ENCODE measurements around the gene TOM1. TPM values are rescaled to one million over a fixed set of nuclear protein-coding genes. Genes with fewer than 3 reads are reported as not detected.

TOM1 gene
- total RNA-seq, 5 donors from 2014 or later (not counting 1 experiment from before 2014, with no cell fraction given), result 55.9 to 152 (median 68.3) TPM

DNA sequence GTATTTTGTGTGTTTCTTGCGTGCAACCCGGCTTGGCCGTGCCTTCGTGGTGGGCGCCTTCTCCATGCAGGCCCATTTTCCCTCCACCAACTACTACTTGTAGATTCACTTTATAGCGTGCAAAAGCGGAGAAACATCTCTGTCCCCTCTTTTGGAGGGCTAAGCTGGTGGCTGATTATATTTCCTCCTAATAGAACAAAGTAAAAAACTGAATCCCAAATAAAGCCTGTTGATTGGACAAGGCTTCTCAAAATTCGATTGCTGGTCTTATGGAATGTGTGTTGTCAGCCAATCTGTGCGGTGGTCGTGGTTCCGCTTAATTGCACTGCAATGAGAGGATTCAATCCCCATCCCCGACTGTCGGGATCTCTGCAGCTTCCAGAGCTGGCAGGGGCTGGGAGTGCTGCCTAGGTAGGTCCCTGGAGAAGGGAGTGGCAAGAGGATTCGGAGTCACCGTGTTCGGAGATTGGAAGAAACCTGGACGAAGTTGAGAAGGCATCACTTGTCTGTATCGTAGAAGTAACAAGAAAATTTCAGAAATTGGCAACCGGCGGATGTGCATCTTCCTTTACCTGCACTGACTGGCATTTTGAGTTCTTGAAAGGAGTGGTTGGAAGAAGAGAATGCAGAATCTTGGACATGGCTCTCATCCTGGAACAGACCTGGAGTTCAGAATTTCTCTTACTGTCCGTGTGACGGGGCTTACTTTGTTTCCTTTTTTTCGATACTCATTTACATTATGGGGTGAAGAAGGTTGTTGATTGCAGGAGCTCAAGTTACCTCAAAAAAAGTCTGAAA, 41.3 kb upstream of the TOM1 start:
- DNase-seq, result no peak
- Mint-ChIP-seq H3K4me1 (peaks cover 27 to 32% (median 28%) of the 10 kb centered on the region in 3 donors), H3K4me3 (peak overlapping the region; percentile 84 to 89 (median 86)), H3K36me3 (peaks cover 7% of the 10 kb centered on the region), H3K27ac (peak overlapping the region; percentile 83 to 85), H3K9me3 (no peaks in the 10 kb centered on the region), H3K27me3 (no peaks in the 10 kb centered on the region)
- Histone ChIP-seq H3K4me3 (ENCODE audit: control insufficient read depth in 1 of 2, extremely low read depth in 1 of 2, low read length in 1 of 2) (peak overlapping the region; percentile 58 to 77), H3K36me3 (ENCODE audit: control insufficient read depth in 2 of 2, extremely low read depth in 1 of 2, insufficient read depth in 1 of 2, low read length in 1 of 2) (peaks cover 2 to 7% of the 10 kb centered on the region in 2 donors), H3K27me3 (replicated peaks in 1 of 2; ENCODE audit: control insufficient read depth in 2 of 2, extremely low read depth in 1 of 2, insufficient read depth in 2 of 2, low read length in 1 of 2) (no peaks in the 10 kb centered on the region), H3K9me3 (no peaks in the 10 kb centered on the region), H3K4me1 (ENCODE audit: control insufficient read depth in 1 of 2, extremely low read depth in 1 of 2, insufficient read depth in 2 of 2, low read length in 2 of 2) (peaks cover 8 to 10% of the 10 kb centered on the region in 2 experiments), H3K27ac (ENCODE audit: low read length) (peak overlapping the region; percentile 58)
- WGBS (ENCODE audit: insufficient coverage), result 87% methylated on average over 7 of the region's 23 CpGs
- no peak for ATAC-seq (replicated peaks in 1 of 4)
- ChIA-PET POLR2A (interaction anchor here in 1 of 2 donors (1.7 kb wide), 1 partner anchor 41 kb away, joined by 9 read pairs; the partner anchor contains the start of gene TOM1), CTCF (interaction anchor here in 1 of 2 donors (0.8 to 2.2 kb wide), 5 partner anchors 27 to 72 kb away, joined by 4 to 8 read pairs (median 4); partner anchors contain the start of gene TOM1)

DNA sequence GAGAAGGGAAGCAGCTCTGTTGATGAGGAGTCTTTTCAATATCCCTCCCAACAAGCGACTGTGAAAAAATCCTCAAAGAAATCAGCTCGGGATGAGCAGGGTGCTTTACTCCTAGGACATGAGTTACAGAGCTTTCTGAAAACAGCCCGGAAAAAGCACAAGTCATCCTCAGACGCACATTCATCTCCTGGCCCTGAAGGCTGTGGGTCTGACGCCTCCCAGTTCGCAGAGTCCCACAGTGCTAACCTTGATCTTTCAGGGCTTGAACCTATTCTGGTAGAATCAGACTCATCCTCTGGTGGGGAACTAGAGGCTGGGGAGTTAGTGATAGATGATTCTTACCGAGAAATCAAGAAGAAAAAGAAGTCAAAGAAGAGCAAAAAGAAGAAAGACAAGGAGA, 34.7 kb upstream of the TOM1 start:
- Mint-ChIP-seq H3K27ac (no peak overlapping the region), H3K27me3 (no peaks in the 10 kb centered on the region), H3K36me3 (peaks cover 51% of the 10 kb centered on the region), H3K9me3 (no peaks in the 10 kb centered on the region), H3K4me3 (no peak overlapping the region), H3K4me1 (peaks cover 8 to 28% (median 16%) of the 10 kb centered on the region in 3 donors)
- Histone ChIP-seq H3K4me1 (ENCODE audit: control insufficient read depth in 1 of 2, extremely low read depth in 1 of 2, insufficient read depth in 2 of 2, low read length in 2 of 2) (no peaks in the 10 kb centered on the region), H3K4me3 (ENCODE audit: control insufficient read depth in 1 of 2, extremely low read depth in 1 of 2, low read length in 1 of 2) (no peak overlapping the region), H3K9me3 (no peaks in the 10 kb centered on the region), H3K36me3 (ENCODE audit: control insufficient read depth in 2 of 2, extremely low read depth in 1 of 2, insufficient read depth in 1 of 2, low read length in 1 of 2) (peaks cover 5 to 63% of the 10 kb centered on the region in 2 donors), H3K27me3 (replicated peaks in 1 of 2; ENCODE audit: control insufficient read depth in 2 of 2, extremely low read depth in 1 of 2, insufficient read depth in 2 of 2, low read length in 1 of 2) (no peaks in the 10 kb centered on the region), H3K27ac (ENCODE audit: low read length) (no peak overlapping the region)
- ATAC-seq (replicated peaks in 1 of 4) (no peak), DNase-seq (no peak)
- ChIA-PET POLR2A (no interaction called here), CTCF (no interaction called here)
- WGBS (ENCODE audit: insufficient coverage), result 100% methylated on average over 3 of the region's 7 CpGs

- Mint-ChIP-seq H3K4me3 (no peak overlapping the region), H3K27ac (no peak overlapping the region), H3K36me3 (peaks cover 51% of the 10 kb centered on the region), H3K9me3 (no peaks in the 10 kb centered on the region), H3K4me1 (peaks cover 8 to 28% (median 12%) of the 10 kb centered on the region in 3 donors), H3K27me3 (no peaks in the 10 kb centered on the region)
- WGBS (ENCODE audit: insufficient coverage), result 100% methylated on average over 1 of the region's 3 CpGs
- DNase-seq, result no peak
- ChIA-PET POLR2A (interaction anchor here in 1 of 2 donors (0.5 kb wide), 1 partner anchor 12 kb away, joined by 5 read pairs; no protein-coding TSS in a partner anchor), CTCF (no interaction called here)
- no peak for ATAC-seq (replicated peaks in 1 of 4)
- H3K9me3 ChIP-seq, result no peaks in the 10 kb centered on the region
- no peak overlapping the region for H3K4me3 ChIP-seq (ENCODE audit: control insufficient read depth in 1 of 2, extremely low read depth in 1 of 2, low read length in 1 of 2)
- H3K27me3 ChIP-seq (replicated peaks in 1 of 2; ENCODE audit: control insufficient read depth in 2 of 2, extremely low read depth in 1 of 2, insufficient read depth in 2 of 2, low read length in 1 of 2), result no peaks in the 10 kb centered on the region
- H3K36me3 ChIP-seq (ENCODE audit: control insufficient read depth in 2 of 2, extremely low read depth in 1 of 2, insufficient read depth in 1 of 2, low read length in 1 of 2), result peaks cover 10 to 64% of the 10 kb centered on the region in 2 donors
- H3K27ac ChIP-seq (ENCODE audit: low read length), result no peak overlapping the region
- H3K4me1 ChIP-seq (ENCODE audit: control insufficient read depth in 1 of 2, extremely low read depth in 1 of 2, insufficient read depth in 2 of 2, low read length in 2 of 2), result no peaks in the 10 kb centered on the region
Measured at GRCh38 chr22:35266277-35266676, 33.4 kb upstream of the TOM1 start.

- Histone ChIP-seq H3K9me3 (no peaks in the 10 kb centered on the region), H3K4me1 (ENCODE audit: control insufficient read depth in 1 of 2, extremely low read depth in 1 of 2, insufficient read depth in 2 of 2, low read length in 2 of 2) (peaks cover 6 to 9% of the 10 kb centered on the region in 2 experiments), H3K27ac (ENCODE audit: low read length) (no peak overlapping the region), H3K36me3 (ENCODE audit: control insufficient read depth in 2 of 2, extremely low read depth in 1 of 2, insufficient read depth in 1 of 2, low read length in 1 of 2) (peaks cover 7 to 54% of the 10 kb centered on the region in 2 donors), H3K4me3 (ENCODE audit: control insufficient read depth in 1 of 2, extremely low read depth in 1 of 2, low read length in 1 of 2) (no peak overlapping the region), H3K27me3 (replicated peaks in 1 of 2; ENCODE audit: control insufficient read depth in 2 of 2, extremely low read depth in 1 of 2, insufficient read depth in 2 of 2, low read length in 1 of 2) (no peaks in the 10 kb centered on the region)
- Mint-ChIP-seq H3K4me3 (no peak overlapping the region), H3K27ac (no peak overlapping the region), H3K27me3 (no peaks in the 10 kb centered on the region), H3K4me1 (peaks cover 25 to 41% (median 28%) of the 10 kb centered on the region in 3 donors), H3K9me3 (no peaks in the 10 kb centered on the region), H3K36me3 (peaks cover 51% of the 10 kb centered on the region)
- no peak for ATAC-seq (replicated peaks in 1 of 4)
- no peak for DNase-seq
- POLR2A ChIA-PET, result no interaction called here
- CTCF ChIA-PET, result no interaction called here
- WGBS (ENCODE audit: insufficient coverage), result 94% methylated on average over 3 of the region's 3 CpGs
Measured at GRCh38 chr22:35269630-35270029, 30.1 kb upstream of the TOM1 start.

- peaks cover 37% of the 10 kb centered on the region for H3K36me3 Mint-ChIP-seq
- H3K4me3 Mint-ChIP-seq, result no peak overlapping the region
- POLR2A ChIA-PET, result no interaction called here
Measured at GRCh38 chr22:35274154-35274871, 25.4 kb upstream of the TOM1 start.

GRCh38 chr22:35275580-35275979, 24.1 kb upstream of the TOM1 start:
- Mint-ChIP-seq H3K27ac (no peak overlapping the region), H3K4me3 (no peak overlapping the region), H3K36me3 (peaks cover 39% of the 10 kb centered on the region), H3K4me1 (peaks cover 26 to 34% (median 28%) of the 10 kb centered on the region in 3 donors), H3K9me3 (no peaks in the 10 kb centered on the region), H3K27me3 (no peaks in the 10 kb centered on the region)
- H3K9me3 ChIP-seq, result no peaks in the 10 kb centered on the region
- H3K27ac ChIP-seq (ENCODE audit: low read length), result no peak overlapping the region
- POLR2A ChIA-PET, result interaction anchor here in 1 of 2 donors (0.6 kb wide), 1 partner anchor 30 kb away, joined by 3 read pairs; no protein-coding TSS in a partner anchor
- no CpG with 5 or more reads among the region's 1 CpG for WGBS (ENCODE audit: insufficient coverage)
- no peak for ATAC-seq (replicated peaks in 1 of 4)
- no peak overlapping the region for H3K4me3 ChIP-seq (ENCODE audit: control insufficient read depth in 1 of 2, extremely low read depth in 1 of 2, low read length in 1 of 2)
- CTCF ChIA-PET, result interaction anchor here in 1 of 2 donors (0.6 kb wide), 1 partner anchor 63 kb away, joined by 3 read pairs; no protein-coding TSS in a partner anchor
- H3K27me3 ChIP-seq (replicated peaks in 1 of 2; ENCODE audit: control insufficient read depth in 2 of 2, extremely low read depth in 1 of 2, insufficient read depth in 2 of 2, low read length in 1 of 2), result no peaks in the 10 kb centered on the region
- H3K36me3 ChIP-seq (ENCODE audit: control insufficient read depth in 2 of 2, extremely low read depth in 1 of 2, insufficient read depth in 1 of 2, low read length in 1 of 2), result peaks cover under 1 to 9% of the 10 kb centered on the region in 2 donors
- DNase-seq, result no peak
- H3K4me1 ChIP-seq (ENCODE audit: control insufficient read depth in 1 of 2, extremely low read depth in 1 of 2, insufficient read depth in 2 of 2, low read length in 2 of 2), result peaks cover 6 to 11% of the 10 kb centered on the region in 2 experiments

More at GRCh38 chr22:35274154-35274871, 25.4 kb upstream of the TOM1 start:
- CTCF ChIA-PET, result no interaction called here
- H3K36me3 ChIP-seq (ENCODE audit: control insufficient read depth in 2 of 2, extremely low read depth in 1 of 2, insufficient read depth in 1 of 2, low read length in 1 of 2), result peaks cover 5 to 13% of the 10 kb centered on the region in 2 donors
- DNase-seq (peak in 1 of 35 experiments; percentile 16), ATAC-seq (replicated peaks in 1 of 4) (peak in 2 of 4 experiments; percentile 36 to 49)
- no peaks in the 10 kb centered on the region for H3K27me3 ChIP-seq (replicated peaks in 1 of 2; ENCODE audit: control insufficient read depth in 2 of 2, extremely low read depth in 1 of 2, insufficient read depth in 2 of 2, low read length in 1 of 2)
- peak overlapping the region; percentile 5 to 68 for H3K27ac Mint-ChIP-seq
- no peak overlapping the region for H3K27ac ChIP-seq (ENCODE audit: low read length)
- H3K4me3 ChIP-seq (ENCODE audit: control insufficient read depth in 1 of 2, extremely low read depth in 1 of 2, low read length in 1 of 2), result no peak overlapping the region
- H3K4me1 Mint-ChIP-seq, result peaks cover 24 to 26% (median 25%) of the 10 kb centered on the region in 3 donors
- no peaks in the 10 kb centered on the region for H3K9me3 ChIP-seq
- H3K9me3 Mint-ChIP-seq, result no peaks in the 10 kb centered on the region
- no peaks in the 10 kb centered on the region for H3K27me3 Mint-ChIP-seq
- H3K4me1 ChIP-seq (ENCODE audit: control insufficient read depth in 1 of 2, extremely low read depth in 1 of 2, insufficient read depth in 2 of 2, low read length in 2 of 2), result peaks cover 6 to 11% of the 10 kb centered on the region in 2 experiments
- WGBS (ENCODE audit: insufficient coverage), result 55% methylated on average over 3 of the region's 8 CpGs

Measured in T-cell (primary cell).